Endothelial cell of umbilical vein (primary cell): Measurements from ENCODE around the gene GAB1.

Experiments used
- EZH2 ChIP-seq: IDR thresholded peaks from 2 replicates; pipeline ENCODE4 v1.6.1; 2012; ENCODE audit warnings: borderline replicate concordance, low read depth, mild to moderate bottlenecking, moderate library complexity, low read length, inconsistent platforms; ENCODE audit not compliant: severe bottlenecking
- FOS ChIP-seq: IDR thresholded peaks from 2 replicates; pipeline ENCODE4 v1.6.1; 2011; ENCODE audit warnings: mild to moderate bottlenecking, low read length, moderate library complexity, borderline replicate concordance; ENCODE audit not compliant: insufficient read depth
- MYC ChIP-seq: IDR thresholded peaks from one replicate; pipeline ENCODE4 v1.6.1; 2011; ENCODE audit warnings: mild to moderate bottlenecking, low read depth, low read length
- POLR2A ChIP-seq: IDR thresholded peaks from 2 replicates; pipeline ENCODE4 v1.6.1; 2012; ENCODE audit warnings: low read depth, mild to moderate bottlenecking, control low read depth, low read length
- POLR2AphosphoS5 ChIP-seq: IDR thresholded peaks from 2 replicates; pipeline ENCODE4 v1.6.1; 2012; ENCODE audit warnings: low read depth, mild to moderate bottlenecking, control low read depth, low read length, moderate library complexity; ENCODE audit not compliant: insufficient read depth
- TF ChIP-seq, protein P1 (sequence below), 2 donors: IDR thresholded peaks; 1 replicate in 1 of 2; 2 replicates in 1 of 2; pipeline ENCODE4 v1.5.1; 2011; ENCODE audit warnings: low read length in 2 of 2, mild to moderate bottlenecking in 2 of 2, moderate library complexity in 2 of 2, control low read depth in 1 of 2, inconsistent platforms in 1 of 2, low read depth in 1 of 2; ENCODE audit not compliant: insufficient read depth in 1 of 2; ENCODE audit errors: extremely low read depth in 1 of 2

DNA sequence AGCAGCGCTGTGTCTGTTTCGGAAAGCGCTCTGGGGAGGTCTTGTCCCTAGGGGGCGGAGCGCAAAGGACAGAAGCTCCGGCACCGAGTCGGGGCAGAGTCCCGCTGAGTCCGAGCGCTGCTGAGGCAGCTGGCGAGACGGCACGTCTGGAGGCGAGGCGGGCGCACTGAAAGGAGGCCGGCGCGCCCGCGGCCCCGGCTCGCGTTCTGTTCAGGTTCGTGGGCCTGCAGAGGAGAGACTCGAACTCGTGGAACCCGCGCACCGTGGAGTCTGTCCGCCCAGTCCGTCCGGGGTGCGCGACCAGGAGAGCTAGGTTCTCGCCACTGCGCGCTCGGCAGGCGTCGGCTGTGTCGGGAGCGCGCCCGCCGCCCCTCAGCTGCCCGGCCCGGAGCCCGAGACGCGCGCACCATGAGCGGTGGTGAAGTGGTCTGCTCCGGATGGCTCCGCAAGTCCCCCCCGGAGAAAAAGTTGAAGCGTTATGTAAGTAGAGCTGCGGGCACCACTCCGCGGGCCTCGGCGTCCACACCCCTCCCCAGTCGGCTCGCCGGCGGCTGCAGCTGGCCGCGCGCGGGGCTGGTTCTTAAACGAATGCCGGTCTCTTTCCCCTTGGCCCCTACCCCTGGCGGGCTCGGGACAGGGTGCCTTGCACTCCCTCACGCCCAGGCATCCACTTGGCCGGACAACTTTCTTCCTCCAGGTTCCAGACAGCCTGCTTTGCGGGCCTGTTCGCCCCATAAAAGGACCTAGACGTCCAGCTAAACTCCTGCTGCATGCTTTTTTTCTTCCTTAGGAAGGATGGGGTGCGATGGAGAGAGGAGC, at the start of gene GAB1:
- TF ChIP-seq EZH2 (no peak), POLR2AphosphoS5 (no peak), MYC (no peak), POLR2A (no peak), FOS (no peak)
- TF ChIP-seq, protein P1, sequence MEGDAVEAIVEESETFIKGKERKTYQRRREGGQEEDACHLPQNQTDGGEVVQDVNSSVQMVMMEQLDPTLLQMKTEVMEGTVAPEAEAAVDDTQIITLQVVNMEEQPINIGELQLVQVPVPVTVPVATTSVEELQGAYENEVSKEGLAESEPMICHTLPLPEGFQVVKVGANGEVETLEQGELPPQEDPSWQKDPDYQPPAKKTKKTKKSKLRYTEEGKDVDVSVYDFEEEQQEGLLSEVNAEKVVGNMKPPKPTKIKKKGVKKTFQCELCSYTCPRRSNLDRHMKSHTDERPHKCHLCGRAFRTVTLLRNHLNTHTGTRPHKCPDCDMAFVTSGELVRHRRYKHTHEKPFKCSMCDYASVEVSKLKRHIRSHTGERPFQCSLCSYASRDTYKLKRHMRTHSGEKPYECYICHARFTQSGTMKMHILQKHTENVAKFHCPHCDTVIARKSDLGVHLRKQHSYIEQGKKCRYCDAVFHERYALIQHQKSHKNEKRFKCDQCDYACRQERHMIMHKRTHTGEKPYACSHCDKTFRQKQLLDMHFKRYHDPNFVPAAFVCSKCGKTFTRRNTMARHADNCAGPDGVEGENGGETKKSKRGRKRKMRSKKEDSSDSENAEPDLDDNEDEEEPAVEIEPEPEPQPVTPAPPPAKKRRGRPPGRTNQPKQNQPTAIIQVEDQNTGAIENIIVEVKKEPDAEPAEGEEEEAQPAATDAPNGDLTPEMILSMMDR (IDR thresholded peaks at IDR 0.05; ENCODE audit: extremely low read depth in 1 of 2, insufficient read depth in 1 of 2, low read depth in 1 of 2, low read length in 2 of 2), result peak in 1 of 2 donors; percentile 32
